ENCODE results near the gene PROCA1.

Gene PROCA1

DNA sequence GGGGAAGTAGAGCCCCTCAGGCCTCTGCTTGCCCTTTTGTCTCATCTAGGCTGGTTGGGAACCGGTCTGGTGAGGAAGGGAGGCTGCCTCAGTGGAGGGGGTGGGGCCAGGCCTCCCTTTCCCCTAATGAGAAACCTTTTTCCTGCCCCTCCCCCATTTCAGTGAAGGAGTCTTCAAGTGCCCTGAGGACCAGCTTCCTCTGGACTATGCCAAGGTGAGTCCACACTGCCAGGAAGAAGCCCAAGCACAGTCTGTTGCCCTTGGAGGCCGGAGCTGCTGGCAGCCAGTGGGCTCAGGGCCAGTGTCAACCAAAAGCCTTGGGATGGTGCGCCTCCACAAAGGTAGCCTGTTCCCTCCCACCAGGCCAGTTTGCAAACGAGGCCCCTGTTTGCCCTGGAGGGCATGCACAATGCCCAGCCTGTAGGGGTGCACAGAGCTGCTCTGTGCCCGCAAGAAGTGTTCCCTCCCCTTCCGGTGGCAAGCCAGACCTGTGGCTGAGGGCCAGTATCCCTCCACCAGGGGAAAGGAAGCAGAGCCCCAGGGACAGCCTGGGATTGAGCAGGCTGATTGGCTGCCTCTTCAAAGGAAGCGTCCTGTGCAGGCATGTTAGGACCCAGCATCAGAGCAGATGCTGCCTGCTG lies 35.5 kb upstream of the PROCA1 start:
- H3K36me3 Mint-ChIP-seq (ENCODE audit: low read depth), result peaks cover 50% of the 10 kb centered on the region
- peaks cover 33% of the 10 kb centered on the region for H3K4me1 Mint-ChIP-seq (ENCODE audit: low read depth)
- H3K4me3 Mint-ChIP-seq, result peak overlapping the region; percentile 95
- H3K9me3 Mint-ChIP-seq, result no peaks in the 10 kb centered on the region
- H3K27ac Mint-ChIP-seq, result peak overlapping the region; percentile 26
- no peaks in the 10 kb centered on the region for H3K27me3 Mint-ChIP-seq

DNA sequence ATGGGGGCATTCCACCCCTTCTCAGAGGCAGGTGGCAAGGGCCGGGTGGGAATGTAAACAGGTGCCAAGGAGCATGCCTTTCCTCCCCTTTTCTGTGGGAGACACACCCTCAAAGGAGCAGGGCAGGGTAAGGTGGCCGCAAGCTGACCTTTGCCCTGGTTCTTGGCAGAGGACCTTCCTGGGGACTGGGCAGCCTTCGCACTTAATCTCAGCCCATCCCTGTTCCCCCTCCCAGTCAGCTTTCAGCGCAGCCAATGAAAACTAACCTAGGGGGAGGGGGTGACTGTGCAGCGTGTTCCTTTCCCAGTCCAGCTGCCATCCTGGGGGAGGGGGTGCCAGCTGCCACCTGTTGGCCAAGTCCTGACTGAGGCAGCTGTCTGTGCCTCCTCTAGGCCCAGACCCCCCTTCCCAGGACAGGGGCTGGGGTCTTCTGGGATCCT lies 34.9 kb upstream of the PROCA1 start:
- H3K27ac Mint-ChIP-seq, result peak overlapping the region; percentile 76
- H3K4me1 Mint-ChIP-seq (ENCODE audit: low read depth), result peaks cover 38% of the 10 kb centered on the region

DNA sequence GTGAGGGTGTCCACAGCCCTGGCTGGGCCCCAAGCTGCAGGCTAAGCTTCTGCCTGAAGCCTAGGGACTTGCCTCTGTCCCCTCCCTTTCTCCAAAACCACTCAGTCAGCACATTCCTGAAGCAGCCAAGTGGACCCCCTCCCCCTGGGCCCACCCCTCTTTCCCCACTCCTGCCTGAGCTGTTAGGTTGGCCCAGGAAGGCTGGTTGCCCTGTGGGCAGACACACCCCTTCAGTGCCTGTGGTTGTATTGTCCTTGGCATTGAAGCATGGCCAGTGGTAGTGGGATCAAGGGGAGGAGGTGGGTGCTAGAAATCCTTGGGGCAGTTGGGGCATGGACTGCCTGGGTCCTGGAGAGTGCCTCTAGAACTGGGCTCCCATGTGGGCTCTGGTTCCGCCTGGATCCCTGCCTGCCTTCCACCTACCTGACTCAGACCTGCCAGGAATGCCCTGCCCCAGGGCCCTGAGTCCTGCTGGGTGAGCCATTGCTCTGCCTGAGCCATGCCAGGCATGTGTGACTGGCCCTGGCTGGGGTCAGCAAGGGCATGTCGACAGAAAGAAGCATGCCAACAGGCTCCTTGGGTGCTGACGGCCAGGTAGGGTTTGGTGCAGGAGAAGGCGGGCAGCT lies 34.2 kb upstream of the PROCA1 start:
- Mint-ChIP-seq H3K4me1 (ENCODE audit: low read depth) (peaks cover 44% of the 10 kb centered on the region), H3K4me3 (peak overlapping the region; percentile 95), H3K27ac (peak overlapping the region; percentile 91), H3K9me3 (no peaks in the 10 kb centered on the region), H3K27me3 (no peaks in the 10 kb centered on the region), H3K36me3 (ENCODE audit: low read depth) (peaks cover 46% of the 10 kb centered on the region)

More for the DNA sequence above, 34.9 kb upstream of the PROCA1 start:
- Mint-ChIP-seq H3K36me3 (ENCODE audit: low read depth) (peaks cover 49% of the 10 kb centered on the region), H3K4me3 (peak overlapping the region; percentile 95), H3K27me3 (no peaks in the 10 kb centered on the region), H3K9me3 (no peaks in the 10 kb centered on the region)

DNA sequence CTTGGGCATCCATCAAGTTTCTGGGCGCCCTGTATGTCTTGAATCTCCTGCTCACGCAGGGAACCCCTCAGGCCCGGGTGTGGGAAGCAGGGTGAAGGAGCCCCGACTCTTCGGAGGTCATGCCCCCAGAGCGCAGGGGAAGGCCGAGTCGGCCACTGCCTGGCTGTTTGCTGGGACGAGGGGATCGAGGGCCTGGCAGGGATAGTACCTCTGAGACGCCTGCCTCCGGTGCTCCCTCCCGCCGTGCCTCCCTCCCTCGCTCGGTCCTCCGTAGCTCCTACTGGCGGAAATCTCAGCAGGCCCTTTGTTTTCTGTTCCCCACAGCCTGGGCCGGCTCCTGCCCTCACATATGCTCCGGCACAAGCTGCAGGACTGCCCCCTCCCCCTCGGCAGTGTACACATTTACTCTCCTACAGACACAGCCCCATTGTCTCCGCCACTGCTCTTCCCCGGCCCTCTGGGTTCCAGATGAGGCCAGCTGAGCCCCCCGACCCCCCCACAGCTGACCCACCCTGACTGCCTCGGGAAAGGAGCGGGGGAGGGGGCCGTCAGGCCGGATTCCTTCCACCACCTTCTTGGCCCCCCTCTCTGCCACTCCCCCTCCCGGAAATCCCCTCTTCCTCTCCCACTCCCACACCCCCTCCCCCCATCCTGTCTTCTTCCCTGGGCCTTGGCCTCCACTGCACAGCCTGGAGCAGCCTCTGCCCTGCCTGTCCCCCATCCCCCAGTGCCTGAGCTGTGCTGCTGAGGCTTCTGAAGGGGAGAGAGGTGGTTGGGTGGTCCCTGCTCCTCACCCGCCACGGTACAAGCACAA lies 33.5 kb upstream of the PROCA1 start:
- Mint-ChIP-seq H3K4me3 (peak overlapping the region; percentile 95), H3K36me3 (ENCODE audit: low read depth) (peaks cover 44% of the 10 kb centered on the region), H3K27ac (peak overlapping the region; percentile 91), H3K27me3 (no peaks in the 10 kb centered on the region), H3K4me1 (ENCODE audit: low read depth) (peaks cover 47% of the 10 kb centered on the region), H3K9me3 (no peaks in the 10 kb centered on the region)

DNA sequence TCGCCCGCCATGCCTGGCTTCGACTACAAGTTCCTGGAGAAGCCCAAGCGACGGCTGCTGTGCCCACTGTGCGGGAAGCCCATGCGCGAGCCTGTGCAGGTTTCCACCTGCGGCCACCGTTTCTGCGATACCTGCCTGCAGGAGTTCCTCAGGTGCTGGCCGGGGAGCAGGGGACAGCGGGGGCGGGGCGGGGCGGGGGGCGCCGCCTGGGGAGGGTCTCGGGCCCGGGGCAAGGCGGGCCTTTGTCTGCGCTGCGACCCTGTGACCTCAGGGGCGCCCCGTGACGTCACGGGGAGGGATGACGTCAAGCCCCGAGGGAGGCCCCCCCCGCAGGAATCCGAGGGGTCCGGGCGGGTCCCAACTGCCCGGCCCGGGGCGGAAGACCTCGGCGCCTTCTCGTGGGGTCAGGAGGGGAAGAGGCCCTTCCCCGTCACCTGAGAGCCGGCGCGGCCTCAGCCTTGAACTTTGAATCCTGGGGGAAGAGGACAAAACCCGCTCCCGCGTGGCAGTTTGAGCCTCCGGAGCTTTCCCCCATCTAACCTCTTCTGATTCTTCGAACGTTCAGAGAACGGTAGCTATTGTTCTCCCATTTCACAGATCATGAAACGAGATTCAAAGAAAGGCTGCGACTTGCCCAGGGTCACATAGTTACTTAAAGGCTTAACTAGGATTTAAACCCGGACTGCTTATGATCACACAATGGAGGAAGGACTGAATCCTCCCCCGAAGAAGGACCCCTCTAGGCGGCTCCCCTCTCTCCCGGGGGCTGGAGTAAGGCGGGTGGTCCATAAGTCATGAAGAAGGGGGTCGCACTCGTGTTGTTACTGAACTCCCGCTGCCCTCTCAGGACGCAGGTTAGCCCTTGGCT lies 32.6 kb upstream of the PROCA1 start:
- Mint-ChIP-seq H3K27me3 (no peaks in the 10 kb centered on the region), H3K27ac (peak overlapping the region; percentile 91), H3K36me3 (ENCODE audit: low read depth) (peaks cover 46% of the 10 kb centered on the region), H3K4me3 (peak overlapping the region; percentile 95), H3K9me3 (no peaks in the 10 kb centered on the region), H3K4me1 (ENCODE audit: low read depth) (peaks cover 46% of the 10 kb centered on the region)

DNA sequence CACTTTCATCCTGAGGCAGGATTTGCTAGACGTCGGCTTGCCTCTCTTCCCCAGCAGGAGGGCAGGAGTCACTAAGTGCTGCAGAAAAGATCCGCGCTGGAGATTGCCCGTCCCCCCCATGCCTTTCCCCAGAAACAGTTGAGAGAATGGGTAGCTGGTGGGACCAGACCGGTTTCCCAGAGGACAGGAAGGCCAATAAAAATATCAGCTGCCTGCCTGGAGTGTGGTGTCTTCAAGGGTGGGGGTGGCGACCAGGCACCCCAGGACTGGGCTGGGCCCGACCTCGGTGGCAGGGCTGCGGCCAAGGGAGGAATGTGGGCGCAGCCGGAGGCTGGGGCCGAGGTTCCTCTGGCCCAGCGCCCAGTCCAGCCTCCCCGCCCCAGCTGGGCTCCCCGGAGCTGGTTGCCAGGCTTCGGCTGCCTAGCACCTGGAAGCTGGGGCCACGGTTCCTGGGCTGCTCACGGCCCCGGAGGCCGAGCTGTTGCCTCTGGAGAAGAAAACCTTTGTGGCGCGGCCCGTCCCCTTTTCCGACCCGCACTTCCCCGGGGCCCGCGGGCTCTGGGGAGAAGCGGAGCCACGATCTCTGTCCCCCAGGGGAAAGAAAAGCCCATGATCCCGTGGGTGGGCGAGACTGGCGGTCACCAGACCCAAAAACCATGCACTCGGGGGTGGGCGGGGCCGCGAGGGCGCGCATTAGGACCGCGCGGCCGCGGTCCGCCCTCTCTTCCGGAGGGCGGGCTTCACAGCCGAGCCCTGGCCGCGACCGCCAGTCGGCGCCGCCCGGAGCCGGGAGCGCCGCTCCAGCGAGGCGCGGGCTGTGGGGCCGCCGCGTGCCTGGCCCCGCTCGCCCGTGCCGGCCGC lies 31.8 kb upstream of the PROCA1 start, which contains the start of gene TRAF4:
TSS of gene TRAF4 (plus strand) at position 769 of the 861 bp plus-strand sequence. CDS start 102 bp downstream, outside the sequence.
- Mint-ChIP-seq H3K4me1 (ENCODE audit: low read depth) (peaks cover 50% of the 10 kb centered on the region), H3K27ac (peak within 1 kb of the TSS; percentile 91)

DNA sequence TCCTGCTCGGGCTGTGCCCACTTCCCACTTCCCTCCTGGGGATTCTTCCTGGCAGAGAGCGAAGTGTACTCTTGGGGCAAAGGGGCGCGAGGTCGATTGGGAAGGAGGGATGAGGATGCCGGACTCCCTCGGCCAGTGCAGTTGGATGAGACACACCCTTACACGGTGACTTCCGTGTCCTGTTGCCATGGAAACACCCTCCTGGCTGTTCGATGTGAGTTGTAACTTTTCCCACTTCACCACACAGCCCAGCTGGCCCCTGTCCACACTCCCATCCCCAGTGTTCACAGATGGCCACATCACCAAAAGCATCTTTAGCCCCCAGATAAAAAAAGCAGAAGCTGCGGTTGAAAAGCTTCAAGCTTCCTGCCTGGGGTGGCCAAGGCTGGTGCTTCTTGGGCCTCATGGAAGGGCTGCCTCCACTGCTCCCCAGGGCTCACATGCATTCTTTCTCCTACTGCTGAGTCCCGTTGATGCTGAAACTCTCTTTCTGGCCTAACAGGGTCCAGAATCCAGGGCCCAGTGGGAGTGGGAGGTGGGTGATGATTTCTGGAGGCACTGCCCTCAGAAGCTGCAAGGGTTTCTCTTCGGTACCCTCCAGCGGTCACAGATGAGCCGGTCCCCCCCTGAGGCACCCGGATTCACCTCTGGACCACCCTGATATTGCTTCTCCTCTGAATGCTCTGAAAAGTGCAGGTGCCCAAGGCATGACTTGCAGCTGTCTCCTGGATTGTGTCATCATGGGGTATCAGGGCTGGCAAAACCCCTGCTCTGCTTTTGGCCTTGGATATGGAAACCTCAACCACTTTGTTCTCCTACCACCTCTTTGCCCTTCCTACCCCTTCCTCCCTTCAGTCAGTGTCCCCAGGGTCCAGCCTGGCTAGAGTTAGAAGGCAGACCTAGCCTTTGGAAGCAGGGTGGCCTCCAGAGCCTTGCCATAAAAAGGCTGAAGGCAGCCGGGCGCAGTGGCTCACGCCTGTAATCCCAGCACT lies 30.0 kb upstream of the PROCA1 start:
- Mint-ChIP-seq H3K27ac (peak overlapping the region; percentile 36), H3K4me1 (ENCODE audit: low read depth) (peaks cover 50% of the 10 kb centered on the region), H3K9me3 (no peaks in the 10 kb centered on the region)

More for the DNA sequence above, 31.8 kb upstream of the PROCA1 start, which contains the start of gene TRAF4:
- no peaks in the 10 kb centered on the region for H3K9me3 Mint-ChIP-seq
- H3K36me3 Mint-ChIP-seq (ENCODE audit: low read depth), result peaks cover 43% of the 10 kb centered on the region
- H3K27me3 Mint-ChIP-seq, result no peaks in the 10 kb centered on the region
- peak within 1 kb of the TSS; percentile 95 for H3K4me3 Mint-ChIP-seq

DNA sequence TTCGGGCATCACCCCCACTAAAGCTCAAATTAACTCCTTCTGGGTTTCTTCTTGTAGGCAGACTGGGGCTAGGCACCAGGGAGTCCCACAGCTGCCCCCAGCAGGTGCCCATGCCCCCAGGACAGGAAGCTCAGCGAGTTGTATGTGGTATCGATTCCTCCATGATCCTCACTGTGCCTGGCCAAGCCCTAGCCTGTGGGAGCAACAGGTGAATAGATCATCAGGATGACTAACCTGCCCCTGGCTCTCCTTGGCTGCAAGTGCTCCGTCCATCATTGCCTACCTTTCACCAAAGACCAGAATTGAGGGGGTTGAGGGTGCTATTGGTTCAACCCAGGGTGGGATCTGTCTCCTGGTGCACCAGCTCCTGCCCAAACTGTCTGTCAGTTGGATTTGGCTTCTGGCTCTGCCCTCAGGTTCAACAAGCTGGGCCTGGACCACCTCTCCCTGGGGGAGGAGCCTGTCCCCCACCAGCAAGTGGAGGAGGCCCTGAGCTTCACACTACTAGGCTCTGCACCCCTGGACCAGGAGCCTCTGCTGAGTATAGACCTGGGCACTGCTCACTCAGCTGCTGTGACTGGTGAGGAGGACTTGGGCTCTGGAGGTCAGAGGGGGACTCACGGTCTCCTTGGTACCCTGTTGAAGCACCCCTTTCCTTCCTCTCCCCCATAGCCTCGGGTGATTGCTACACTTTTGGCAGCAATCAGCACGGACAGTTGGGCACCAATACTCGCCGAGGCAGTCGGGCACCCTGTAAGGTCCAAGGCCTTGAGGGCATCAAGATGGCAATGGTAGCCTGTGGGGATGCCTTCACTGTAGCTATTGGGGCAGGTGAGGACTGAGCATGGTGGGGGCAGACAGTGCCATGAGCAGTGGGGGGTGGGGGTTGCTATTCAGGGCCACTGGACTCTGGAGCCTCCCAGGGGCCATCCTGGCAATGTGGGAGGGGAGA lies 29.0 kb upstream of the PROCA1 start:
- Mint-ChIP-seq H3K4me3 (peak overlapping the region; percentile 7), H3K27ac (peak overlapping the region; percentile 36), H3K4me1 (ENCODE audit: low read depth) (peaks cover 46% of the 10 kb centered on the region), H3K36me3 (ENCODE audit: low read depth) (peaks cover 30% of the 10 kb centered on the region), H3K27me3 (no peaks in the 10 kb centered on the region), H3K9me3 (no peaks in the 10 kb centered on the region)

More for the DNA sequence above, 30.0 kb upstream of the PROCA1 start:
- Mint-ChIP-seq H3K27me3 (no peaks in the 10 kb centered on the region), H3K36me3 (ENCODE audit: low read depth) (peaks cover 39% of the 10 kb centered on the region), H3K4me3 (no peak overlapping the region)

DNA sequence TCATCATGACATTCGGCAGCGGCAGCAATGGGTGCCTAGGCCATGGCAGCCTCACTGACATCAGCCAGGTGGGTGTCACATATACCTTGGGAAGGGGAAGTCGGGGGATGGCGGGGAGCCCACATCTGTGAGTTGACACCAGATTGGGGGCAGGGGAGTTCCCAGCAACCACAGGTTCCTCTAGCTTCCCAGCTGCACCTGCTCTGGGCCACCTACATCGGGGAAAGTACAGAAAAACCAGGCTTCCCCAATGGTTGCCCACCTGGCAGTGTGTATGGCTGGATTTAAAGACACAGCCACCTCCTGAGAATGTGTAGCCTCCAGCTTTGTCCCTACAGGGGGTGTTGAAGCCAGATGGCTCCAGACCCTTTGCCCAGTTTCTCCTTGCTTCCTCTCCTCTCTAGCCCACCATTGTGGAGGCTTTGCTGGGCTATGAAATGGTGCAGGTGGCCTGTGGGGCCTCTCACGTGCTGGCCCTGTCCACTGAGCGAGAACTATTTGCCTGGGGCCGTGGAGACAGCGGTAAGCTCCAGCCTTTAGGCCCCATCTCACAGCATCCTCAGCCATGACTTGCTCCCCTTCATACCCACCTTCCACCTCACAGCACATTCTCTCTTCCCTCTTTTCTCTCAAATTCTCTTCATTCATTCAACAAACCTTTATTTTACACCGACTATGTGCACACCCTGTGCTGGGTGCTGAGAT lies 27.1 kb upstream of the PROCA1 start:
- Mint-ChIP-seq H3K27me3 (no peaks in the 10 kb centered on the region), H3K36me3 (ENCODE audit: low read depth) (peaks cover 18% of the 10 kb centered on the region), H3K27ac (peak overlapping the region; percentile 93), H3K4me1 (ENCODE audit: low read depth) (peaks cover 47% of the 10 kb centered on the region), H3K4me3 (peak overlapping the region; percentile 67), H3K9me3 (no peaks in the 10 kb centered on the region)

DNA sequence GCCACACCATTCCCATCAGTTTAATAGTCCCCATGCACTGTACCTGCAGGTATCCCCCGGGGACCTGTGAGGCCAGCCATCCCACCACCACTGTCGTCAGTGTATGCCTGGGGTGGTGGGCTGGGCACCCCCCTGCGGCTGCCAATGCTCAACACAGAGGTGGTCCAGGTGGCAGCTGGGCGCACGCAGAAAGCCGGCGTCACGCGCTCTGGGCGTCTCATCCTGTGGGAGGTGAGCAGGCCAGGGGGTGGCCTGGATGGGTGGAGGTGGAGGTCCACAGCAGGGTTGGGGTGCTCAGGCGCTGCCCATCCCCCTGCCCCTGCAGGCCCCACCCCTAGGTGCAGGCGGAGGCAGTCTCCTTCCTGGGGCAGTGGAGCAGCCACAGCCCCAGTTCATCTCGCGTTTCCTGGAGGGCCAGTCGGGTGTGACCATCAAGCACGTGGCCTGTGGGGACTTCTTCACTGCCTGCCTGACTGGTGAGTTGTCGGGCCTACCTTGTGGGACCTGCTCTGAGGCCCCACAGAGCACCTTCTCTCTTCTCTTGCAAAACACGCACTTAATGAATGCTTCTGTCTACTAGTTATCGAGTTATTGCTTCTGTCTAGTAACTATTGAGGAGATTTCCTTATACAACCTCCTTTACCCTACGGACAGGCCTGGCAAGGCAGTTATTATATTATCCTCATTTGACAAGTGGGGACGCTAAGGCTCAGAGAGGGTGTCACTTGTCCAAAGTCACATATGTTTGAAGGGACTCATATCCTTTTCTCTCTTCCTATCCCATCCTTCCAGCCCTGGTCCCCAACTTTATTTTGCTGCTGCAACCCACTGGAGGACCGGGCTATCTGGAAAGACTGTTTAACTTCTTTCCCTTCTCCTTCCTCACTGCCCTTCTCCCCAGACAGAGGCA lies 26.3 kb upstream of the PROCA1 start:
- H3K27ac Mint-ChIP-seq, result peak overlapping the region; percentile 86
- H3K9me3 Mint-ChIP-seq, result no peaks in the 10 kb centered on the region
- peaks cover 48% of the 10 kb centered on the region for H3K4me1 Mint-ChIP-seq (ENCODE audit: low read depth)
- peak overlapping the region; percentile 67 for H3K4me3 Mint-ChIP-seq
- H3K27me3 Mint-ChIP-seq, result no peaks in the 10 kb centered on the region
- H3K36me3 Mint-ChIP-seq (ENCODE audit: low read depth), result peaks cover 18% of the 10 kb centered on the region

DNA sequence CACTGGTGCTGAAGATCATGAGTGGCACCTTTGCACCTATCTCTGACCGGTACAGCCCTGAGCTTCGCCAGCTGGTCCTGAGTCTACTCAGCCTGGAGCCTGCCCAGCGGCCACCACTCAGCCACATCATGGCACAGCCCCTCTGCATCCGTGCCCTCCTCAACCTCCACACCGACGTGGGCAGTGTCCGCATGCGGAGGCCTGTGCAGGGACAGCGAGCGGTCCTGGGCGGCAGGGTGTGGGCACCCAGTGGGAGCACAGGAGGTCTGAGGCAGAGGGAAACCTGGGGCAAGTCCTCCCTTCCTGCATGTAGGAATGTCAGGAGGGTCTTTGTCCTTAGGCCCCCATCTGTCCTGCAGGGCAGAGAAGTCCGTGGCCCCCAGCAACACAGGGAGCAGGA lies 25.6 kb upstream of the PROCA1 start:
- Mint-ChIP-seq H3K4me1 (ENCODE audit: low read depth) (peaks cover 47% of the 10 kb centered on the region), H3K9me3 (no peaks in the 10 kb centered on the region), H3K27ac (no peak overlapping the region), H3K4me3 (no peak overlapping the region), H3K36me3 (ENCODE audit: low read depth) (peaks cover 19% of the 10 kb centered on the region), H3K27me3 (no peaks in the 10 kb centered on the region)

Data from stimulated activated naive CD8-positive, alpha-beta T cell treated with anti-CD3 and anti-CD28 coated beads, Interleukin-15, Interleukin-2, amounts not matched to agents 100 ng/mL and 50 ng/mL, for 24 hours (primary cell).